MG63 (cell line): ENCODE data around the gene UBE2J2. TPM values are rescaled to one million over a fixed set of nuclear protein-coding genes. Genes with fewer than 3 reads are reported as not detected.

Experiments
- DNase-seq: peaks from one replicate; pipeline ENCODE4 v3.0.0-alpha.2; 2020
- H3K27me3 ChIP-seq: fragments of 250-450 bp; sonication (Bioruptor Pico); 2 replicates; pipeline ENCODE4 v1.5.1; 2020; ENCODE audit warnings: mild to moderate bottlenecking, moderate library complexity
- H3K36me3 ChIP-seq: fragments of 250-450 bp; sonication (Bioruptor Pico); 2 replicates; pipeline ENCODE4 v1.5.1; 2020; ENCODE audit warnings: mild to moderate bottlenecking, moderate library complexity
- H3K4me3 ChIP-seq: fragments of 250-450 bp; sonication (Bioruptor Pico); 2 replicates; pipeline ENCODE4 v1.5.1; 2020; ENCODE audit warnings: mild to moderate bottlenecking, moderate library complexity
- H3K9me3 ChIP-seq: fragments of 250-450 bp; sonication (Bioruptor Pico); 2 replicates; pipeline ENCODE4 v1.5.1; 2020; ENCODE audit warnings: mild to moderate bottlenecking, moderate library complexity
- total RNA-seq: library from RNA; depleted of rRNA; stranded (reverse); fragments of >200 nt; shearing (Covaris generic); gene quantifications from 2 replicates; pipeline ENCODE4 v1.2.3, GENCODE V29; 2014; ENCODE audit warnings: low replicate concordance

Gene UBE2J2
- total RNA-seq, 1 experiment from 2014 or later: 94.1 TPM

DNA sequence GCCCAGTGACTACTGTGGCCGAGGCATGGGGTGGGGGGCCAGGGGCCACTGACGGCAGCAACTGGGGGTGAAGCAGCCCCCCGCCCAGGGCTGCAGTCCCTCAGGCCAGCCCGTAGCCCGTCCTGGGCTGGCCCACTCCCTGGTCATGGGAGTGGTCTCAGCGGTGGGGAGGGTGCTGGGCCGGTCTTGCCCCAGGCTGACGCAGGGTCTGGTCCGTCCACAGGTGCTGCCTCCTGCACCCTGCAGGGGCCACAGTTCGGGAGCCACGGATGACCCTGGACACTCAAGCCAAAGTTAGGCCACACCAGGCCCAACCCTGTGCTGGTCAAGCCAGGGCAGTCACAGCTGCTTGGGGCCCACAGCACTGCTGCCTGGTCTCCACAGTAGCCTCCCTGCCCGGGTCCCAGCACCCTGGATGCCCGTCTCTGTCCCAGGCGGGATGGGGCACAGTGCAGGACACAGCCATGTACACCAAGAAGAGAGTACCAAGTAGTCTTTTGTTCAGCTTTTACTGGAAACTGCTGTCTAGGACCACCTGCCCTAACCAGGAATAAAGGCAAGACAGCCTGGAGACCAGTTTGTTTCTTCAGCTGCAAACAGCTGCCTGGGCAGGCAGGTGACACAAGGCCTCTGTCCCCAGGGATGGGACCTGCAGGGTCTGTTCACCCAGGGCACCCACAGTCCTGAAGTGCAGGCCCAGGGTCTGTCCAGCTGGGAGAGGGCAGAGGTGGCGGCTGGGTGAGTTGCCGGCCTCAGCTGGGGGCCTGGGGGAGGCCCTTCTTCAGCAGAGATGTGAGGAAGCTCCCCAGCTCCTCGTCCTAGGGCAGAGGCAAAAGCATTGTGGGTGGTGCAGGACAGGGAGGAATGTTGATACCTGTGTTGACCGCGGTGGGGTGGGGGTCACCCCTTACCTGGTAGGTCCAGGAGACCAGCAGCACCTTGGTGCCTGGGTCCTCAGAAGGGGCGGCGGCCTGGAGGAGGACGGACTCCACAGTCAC lies 37.8 kb upstream of the UBE2J2 start:
- H3K9me3 ChIP-seq: no peaks in the 10 kb centered on the region
- H3K36me3 ChIP-seq: peaks cover 55% of the 10 kb centered on the region
- H3K4me3 ChIP-seq: no peak overlapping the region
- H3K27me3 ChIP-seq: no peaks in the 10 kb centered on the region
- no peak for DNase-seq

DNA sequence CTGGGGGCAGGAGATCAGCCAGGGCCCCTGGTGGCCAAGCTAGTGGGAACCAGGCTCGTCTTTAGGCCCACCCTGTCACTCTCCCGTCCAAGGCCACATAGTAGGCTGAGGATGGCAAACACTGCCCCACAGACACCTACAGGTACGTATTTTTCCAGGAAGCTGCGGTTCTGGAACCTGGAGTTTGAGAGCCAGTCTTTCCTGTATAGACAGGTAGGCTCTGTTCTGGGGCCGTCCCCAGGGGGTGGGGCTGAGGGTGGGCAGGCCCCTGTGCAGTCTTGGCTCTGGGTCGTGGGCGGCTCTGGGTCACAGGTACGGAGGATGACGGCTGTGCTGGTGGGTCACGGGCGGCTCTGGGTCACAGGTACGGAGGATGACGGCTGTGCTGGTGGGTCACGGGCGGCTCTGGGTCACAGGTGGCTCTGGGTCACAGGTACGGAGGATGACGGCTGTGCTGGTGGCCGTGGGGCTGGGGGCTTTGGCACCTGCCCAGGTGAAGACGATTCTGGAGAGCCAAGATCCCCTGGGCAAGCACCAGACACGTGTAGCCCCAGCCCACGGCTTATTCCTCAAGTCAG lies 36.9 kb upstream of the UBE2J2 start:
- Histone ChIP-seq H3K36me3 (peaks cover 48% of the 10 kb centered on the region), H3K27me3 (no peaks in the 10 kb centered on the region), H3K4me3 (no peak overlapping the region), H3K9me3 (no peaks in the 10 kb centered on the region)
- no peak for DNase-seq

DNA sequence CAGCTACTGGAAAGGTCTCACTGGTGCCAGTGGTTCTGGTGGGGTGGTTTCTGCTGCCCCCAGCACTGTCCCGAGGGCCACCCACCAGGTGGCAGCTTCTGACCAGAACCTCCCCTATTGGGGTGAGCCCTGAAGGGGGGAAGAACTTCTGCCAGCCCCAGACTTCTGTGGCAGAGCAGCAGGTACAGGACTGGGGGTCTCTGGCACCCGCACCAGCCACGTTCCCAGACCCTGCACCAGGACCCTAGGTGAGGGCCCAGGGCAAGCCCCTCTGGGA lies 36.4 kb upstream of the UBE2J2 start:
- H3K27me3 ChIP-seq: no peaks in the 10 kb centered on the region
- no peaks in the 10 kb centered on the region for H3K9me3 ChIP-seq
- DNase-seq: no peak
- no peak overlapping the region; the same call in 1 of the 2 replicates for H3K4me3 ChIP-seq
- H3K36me3 ChIP-seq: peaks cover 47% of the 10 kb centered on the region

DNA sequence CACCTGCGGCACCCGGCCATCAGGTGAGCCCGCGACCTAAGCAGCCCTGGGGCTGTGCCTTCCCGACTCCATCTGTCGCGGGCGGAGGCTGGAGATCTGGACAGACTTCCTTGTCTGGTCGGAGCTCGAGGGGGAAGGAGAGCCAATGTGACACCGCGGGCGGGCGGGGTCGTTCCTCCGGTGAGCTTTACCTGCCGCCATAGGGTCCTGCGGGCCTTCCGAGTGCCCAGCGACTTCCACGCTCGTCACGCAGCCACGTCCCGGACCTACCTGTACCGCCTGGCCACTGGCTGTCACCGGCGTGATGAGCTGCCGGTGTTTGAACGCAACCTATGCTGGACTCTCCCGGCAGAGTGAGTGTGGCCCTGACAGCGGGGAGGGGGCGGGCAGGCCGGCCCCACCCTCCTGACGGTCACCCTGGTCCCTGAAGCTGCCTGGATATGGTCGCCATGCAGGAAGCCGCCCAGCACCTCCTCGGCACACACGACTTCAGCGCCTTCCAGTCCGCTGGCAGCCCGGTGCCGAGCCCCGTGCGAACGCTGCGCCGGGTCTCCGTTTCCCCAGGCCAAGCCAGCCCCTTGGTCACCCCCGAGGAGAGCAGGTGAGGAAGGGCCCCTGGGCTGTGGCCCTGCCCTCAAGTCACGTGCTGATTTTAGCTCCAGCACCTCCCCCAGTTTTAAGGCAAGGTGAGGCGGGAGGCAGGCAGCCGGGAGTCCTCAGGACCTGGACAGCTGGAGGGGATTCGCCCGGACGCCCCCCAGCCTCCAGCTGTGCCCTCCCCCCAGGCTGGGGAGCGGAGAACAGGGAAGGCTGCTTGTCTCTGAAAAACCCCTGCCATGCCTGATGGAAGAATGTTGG lies 35.8 kb upstream of the UBE2J2 start:
- Histone ChIP-seq H3K27me3 (no peaks in the 10 kb centered on the region), H3K36me3 (peaks cover 45% of the 10 kb centered on the region), H3K9me3 (no peaks in the 10 kb centered on the region), H3K4me3 (peak overlapping the region; percentile 65)
- no peak for DNase-seq

DNA sequence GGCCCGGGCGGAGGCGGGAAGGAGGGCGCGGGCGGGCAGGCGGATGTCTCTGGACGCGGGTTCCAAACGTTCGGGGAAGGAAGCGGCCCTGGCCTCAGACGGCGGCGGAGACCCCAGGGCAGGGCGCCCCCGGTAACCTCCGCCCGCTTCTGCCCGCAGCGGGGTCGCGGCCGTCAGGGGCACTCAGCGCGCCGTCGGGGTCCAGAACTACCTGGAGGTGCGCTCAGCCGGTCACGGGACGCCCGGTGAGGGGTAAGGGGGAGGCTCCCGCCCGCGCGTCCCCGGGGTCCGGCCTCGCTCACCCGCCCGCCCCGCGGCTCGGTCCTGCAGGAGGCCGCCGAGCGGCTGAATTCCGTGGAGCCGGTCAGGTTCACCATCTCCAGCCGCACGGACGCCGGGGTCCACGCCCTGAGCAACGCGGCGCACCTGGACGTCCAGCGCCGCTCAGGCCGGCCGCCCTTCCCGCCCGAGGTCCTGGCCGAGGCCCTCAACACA lies 35.1 kb upstream of the UBE2J2 start:
- Histone ChIP-seq H3K9me3 (no peaks in the 10 kb centered on the region), H3K27me3 (no peaks in the 10 kb centered on the region), H3K36me3 (peaks cover 39% of the 10 kb centered on the region), H3K4me3 (peak overlapping the region; percentile 65)
- DNase-seq: no peak

DNA sequence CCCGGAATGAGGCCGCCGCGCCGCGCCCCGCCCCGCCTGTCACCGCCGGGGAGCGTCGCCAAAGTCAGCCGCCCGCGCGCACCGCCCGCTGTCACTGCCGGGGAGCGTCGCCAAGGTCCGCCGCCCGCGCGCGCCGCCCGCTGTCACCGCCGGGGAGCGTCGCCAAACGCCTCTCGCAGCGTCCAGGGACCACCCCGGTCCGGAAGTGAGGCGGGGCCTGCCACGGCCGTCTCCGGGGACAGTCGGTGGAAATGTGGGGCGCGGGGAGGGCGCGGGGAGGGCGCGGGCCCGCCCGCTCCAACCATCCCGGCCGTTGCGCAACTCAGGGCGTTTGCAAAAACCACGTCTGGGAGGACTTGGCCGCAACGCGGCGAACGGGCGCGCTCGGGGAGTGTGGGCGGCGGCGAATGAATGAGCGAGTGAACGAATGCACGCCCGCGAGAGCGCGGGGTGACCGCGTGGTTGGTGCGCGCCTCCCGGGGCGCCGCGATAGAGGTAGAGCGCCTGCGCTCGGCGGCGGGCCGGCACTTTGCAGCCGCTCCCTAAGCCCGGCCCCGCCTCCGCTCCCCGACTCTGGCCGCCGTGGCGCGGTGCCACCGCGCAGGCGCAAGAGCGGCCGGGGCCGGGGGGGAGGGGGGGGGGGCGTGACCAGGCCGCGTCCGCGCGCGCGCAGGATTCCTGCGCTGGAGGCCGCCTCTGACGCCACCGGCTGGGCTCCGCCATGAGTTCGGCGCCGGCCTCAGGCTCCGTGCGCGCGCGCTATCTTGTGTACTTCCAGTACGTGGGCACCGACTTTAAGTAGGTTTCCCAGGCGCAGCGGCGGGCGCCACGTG lies 34.5 kb upstream of the UBE2J2 start, which contains the start of the genes ACAP3 and PUSL1:
ACAP3 (minus strand) TSS at position 8 of the 833 bp plus-strand sequence. CDS start 115 bp downstream, outside the sequence.
PUSL1 (plus strand) TSS at position 675 of the 833 bp plus-strand sequence; CDS start at position 722, 47 bp downstream.
- no peaks in the 10 kb centered on the region for H3K9me3 ChIP-seq
- peak within 1 kb of the TSS; percentile 65 for H3K4me3 ChIP-seq
- no peaks in the 10 kb centered on the region for H3K27me3 ChIP-seq
- peaks cover 34% of the 10 kb centered on the region for H3K36me3 ChIP-seq
- peak; percentile 93 for DNase-seq

DNA sequence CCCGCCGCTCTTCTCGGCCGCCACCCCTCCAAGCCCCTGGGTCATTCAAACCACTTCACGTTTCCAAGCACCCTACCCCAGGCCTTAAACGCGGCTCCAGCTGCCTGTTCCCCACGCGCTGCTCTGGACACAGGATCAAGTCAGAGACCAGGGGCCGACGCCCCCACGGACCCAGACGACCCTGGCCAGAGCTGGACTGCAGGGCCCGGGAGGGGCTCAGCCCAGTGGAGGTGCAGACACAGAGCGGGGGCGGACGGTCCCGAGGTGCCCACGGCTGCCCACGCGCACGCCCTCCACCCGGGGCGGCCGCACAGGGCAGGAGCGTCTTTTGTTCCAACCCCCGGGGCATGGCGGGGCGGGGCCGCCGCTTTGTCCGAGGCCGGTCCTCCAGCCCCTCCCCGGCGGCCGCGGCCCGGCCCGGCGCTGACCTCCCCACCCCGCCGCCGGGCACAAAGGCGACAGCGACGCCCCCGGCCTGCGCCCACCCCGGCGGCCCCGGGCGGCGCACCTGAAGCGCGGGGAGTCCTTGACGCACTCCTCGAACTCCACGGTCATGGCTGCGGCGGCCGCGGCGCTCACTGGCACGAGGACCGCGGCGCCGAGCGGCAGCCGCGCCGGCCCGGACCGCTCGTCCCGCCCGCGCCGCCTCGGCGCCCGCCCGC lies 33.7 kb upstream of the UBE2J2 start:
- Histone ChIP-seq H3K27me3 (no peaks in the 10 kb centered on the region), H3K4me3 (peak overlapping the region; percentile 65), H3K36me3 (peaks cover 27% of the 10 kb centered on the region), H3K9me3 (no peaks in the 10 kb centered on the region)
- peak; percentile 60 for DNase-seq

DNA sequence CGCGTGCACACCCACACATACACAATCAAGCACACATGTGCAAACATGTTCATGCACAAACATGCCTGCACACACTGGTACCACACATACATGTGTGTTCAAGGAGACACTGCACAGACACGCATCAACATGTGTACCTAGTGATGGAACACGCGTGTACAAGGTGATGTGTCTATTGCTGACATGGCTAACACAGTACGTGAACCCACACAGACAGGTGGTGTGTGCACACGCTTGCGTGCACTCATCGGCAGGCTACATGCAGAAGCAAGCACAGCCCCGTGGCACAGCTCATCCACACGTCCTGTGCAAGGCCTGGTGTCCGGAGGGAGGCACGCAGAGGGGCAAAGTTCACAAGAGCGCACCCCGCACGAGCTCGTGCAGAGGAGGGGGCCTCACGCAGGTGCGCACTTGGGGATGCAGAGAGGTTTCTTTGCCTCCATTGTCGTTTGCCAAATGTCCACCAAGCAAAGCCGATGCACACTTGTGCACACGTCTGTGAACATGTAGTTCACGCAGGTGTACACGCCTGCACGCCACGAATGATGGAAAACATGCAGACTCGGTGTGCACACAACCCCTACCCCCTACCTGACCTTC lies 33.1 kb upstream of the UBE2J2 start:
- Histone ChIP-seq H3K9me3 (no peaks in the 10 kb centered on the region), H3K4me3 (peak overlapping the region; percentile 65), H3K36me3 (peaks cover 25% of the 10 kb centered on the region), H3K27me3 (no peaks in the 10 kb centered on the region)
- no peak for DNase-seq

DNA sequence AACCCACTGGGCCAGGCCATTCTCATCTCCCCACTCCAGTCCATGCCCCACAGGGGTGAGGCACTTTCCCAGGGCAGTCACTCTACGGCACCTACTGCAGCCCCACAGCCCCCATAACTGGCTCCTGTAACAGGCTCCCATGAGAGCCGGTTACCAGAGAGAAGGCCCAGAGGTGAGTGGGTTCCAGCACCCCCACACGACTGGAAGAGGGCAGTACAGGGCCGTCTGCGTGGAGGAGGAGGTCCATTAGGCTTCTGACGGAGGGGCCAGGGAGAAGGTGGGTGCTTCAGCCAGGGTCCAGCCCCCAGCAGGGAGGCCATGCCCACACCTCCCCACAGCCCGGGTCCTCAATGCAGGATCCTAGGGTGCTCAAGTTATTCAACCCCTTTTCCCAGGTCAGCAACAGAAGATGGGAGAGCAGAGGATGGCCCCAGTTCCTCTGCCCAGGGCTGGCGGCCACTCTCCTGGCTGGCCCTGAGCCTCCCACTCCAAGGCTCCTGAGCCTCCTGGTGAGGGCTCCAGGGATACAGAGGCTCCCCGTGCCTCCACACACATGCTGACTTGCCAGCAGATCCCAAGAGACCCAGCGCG lies 32.5 kb upstream of the UBE2J2 start:
- Histone ChIP-seq H3K36me3 (peaks cover 19% of the 10 kb centered on the region), H3K4me3 (peak overlapping the region; percentile 65), H3K27me3 (no peaks in the 10 kb centered on the region), H3K9me3 (no peaks in the 10 kb centered on the region)
- no peak for DNase-seq

DNA sequence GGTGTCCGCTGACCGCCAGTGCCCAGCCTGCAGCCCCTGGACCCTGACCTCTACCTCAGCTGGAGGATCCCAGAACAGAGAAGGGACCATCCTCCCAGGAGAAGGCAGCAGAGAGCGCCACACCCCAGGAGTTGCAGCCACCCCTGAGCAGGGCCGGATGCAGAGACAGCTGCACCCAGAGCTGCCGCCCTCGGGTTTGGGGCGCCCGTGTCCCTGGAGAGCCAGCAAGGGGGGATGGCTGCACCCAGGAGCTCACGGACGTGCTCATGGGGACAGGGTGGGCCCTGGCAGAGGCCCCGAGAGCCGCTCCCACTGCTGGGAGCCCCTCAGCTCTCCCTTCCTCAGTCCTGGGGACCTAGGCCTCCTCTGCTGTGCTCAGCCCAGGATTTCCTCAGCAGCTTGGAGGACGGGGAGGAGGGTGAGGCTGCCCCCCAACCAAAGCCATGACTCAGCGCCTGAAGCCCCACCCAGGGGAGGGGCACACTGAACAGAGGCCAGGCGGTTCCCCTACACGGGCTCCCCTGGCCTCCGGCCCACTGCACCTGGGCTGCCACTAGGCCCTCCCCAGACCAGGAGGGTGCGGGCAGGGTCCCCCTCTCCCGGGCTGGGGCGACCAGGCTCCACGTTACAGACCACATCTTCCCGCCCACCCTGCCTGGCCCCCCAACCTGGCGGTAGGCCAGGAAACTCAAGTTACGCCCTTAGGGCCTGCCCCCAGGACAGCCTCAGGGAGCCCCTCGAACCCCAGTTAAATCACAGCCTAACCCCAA lies 31.8 kb upstream of the UBE2J2 start:
- Histone ChIP-seq H3K36me3 (peaks cover 13% of the 10 kb centered on the region), H3K4me3 (no peak overlapping the region; the same call in 1 of the 2 replicates), H3K27me3 (no peaks in the 10 kb centered on the region), H3K9me3 (no peaks in the 10 kb centered on the region)
- DNase-seq: peak; percentile 55

DNA sequence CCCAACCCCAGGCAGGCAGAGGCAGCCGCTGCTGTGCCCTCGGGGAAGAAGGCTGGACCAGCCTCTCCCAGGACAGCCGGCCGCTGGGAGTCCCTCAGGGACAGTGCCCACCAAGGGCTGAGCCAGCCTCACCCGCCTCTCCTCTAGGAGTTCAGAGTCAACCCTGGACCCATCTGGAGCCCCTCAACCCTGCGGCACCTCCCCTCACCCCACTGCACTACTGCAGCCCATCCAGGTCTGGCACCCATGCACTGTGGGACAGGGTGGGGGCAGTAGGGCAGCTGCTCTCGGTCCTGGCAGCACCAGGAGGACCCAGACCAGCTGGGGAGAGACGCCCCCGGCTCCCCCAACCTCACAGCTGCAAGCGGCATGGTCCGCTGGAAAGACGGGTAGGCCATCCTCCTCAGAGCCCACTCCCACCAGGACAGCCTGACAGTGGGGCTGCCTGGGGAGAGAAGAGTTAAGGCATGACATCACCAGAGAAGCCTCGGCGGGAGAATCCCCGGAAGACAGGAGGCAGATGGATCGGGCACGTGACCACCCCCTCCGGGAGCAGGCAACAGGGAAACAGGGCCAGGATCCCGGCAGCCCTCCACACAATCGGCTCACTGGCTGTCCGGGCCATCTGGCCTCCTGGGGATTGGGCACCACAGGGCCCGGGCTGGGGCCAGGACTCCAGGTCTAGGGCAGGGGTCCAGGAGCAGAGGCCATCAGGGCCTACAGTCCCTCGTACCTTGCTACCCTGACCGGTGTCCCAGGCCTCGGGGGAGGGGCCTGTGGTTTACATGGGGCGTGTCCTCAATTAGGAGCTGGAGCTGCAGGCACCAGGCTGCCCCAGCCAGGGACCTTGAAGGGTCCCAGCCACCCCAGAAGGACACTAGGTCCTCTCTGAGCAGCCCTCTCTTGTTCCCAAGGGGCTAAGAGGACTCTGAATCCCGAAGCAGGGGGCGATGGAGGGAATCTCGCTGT lies 31.0 kb upstream of the UBE2J2 start:
- no peaks in the 10 kb centered on the region for H3K9me3 ChIP-seq
- H3K4me3 ChIP-seq: no peak overlapping the region
- peak; percentile 59 for DNase-seq
- H3K27me3 ChIP-seq: no peaks in the 10 kb centered on the region
- H3K36me3 ChIP-seq: peaks cover 5% of the 10 kb centered on the region

DNA sequence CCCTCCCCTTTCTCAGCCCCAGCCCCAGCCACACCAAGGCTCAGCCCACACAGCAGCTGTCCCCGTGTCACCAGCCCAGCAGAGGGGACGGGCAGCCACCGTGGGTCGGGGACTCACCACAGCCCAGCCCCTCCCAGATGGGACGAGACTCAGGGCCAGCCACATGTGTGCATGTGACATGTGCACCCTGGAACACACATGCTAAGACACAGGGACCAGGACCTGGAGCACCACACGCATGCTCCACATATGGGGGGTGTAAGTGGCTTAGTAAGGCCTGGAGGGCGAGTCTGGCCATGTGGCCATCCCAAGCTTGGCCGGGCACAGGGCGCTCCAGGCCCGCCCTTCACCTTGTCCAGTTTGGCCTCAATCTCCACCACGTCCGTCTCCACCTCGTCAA lies 30.1 kb upstream of the UBE2J2 start:
- H3K4me3 ChIP-seq: no peak overlapping the region
- no peaks in the 10 kb centered on the region for H3K27me3 ChIP-seq
- H3K9me3 ChIP-seq: no peaks in the 10 kb centered on the region
- DNase-seq: no peak
- H3K36me3 ChIP-seq: no peaks in the 10 kb centered on the region

DNA sequence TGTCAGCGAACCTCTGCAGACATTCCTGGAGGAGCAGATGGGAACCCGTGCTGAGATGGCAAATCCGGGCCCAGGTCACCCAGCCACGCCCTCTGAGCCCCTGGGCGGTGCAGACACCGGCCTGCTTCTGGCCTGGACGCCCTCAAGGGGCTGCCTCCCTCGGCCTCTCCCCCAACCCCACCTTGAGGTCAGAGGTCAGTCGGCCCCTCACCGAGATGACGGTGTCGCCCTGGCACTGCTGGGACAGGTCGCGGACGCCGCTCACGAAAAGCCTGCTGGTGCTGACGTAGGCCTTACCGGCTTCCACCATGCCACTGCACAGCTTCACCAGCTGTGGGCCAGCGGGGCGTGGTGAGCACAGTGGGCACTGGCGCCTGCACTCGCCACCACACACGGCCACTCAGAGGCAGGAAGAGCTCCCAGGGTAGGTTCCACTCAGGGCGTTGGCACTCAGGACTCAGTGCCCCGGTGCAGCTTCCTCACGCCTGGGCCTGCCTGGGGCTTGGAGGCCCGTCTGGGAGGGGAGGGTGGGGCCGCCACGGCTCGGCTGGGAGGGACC lies 29.4 kb upstream of the UBE2J2 start:
- no peaks in the 10 kb centered on the region for H3K9me3 ChIP-seq
- no peak for DNase-seq
- no peaks in the 10 kb centered on the region for H3K36me3 ChIP-seq
- H3K4me3 ChIP-seq: no peak overlapping the region
- H3K27me3 ChIP-seq: no peaks in the 10 kb centered on the region
